ENCODE measurements around the gene TMBIM6. TPM values are rescaled to one million over a fixed set of nuclear protein-coding genes. Genes with fewer than 3 reads are reported as not detected.

TMBIM6 gene
- total and polyA plus RNA-seq, 9 of the 15 experiments (the other 6 are each of a cell fraction or from before 2014, with no cell fraction given): 147 to 1,288 (median 352) TPM

- in situ Hi-C loops (cut with MboI): no loop called here
- H3K4me1 ChIP-seq (replicated peaks in 1 of 2; ENCODE audit: control insufficient read depth in 2 of 2, insufficient read depth in 2 of 2, low read length in 2 of 2): peaks cover 0 to 23% of the 10 kb centered on the region in 2 experiments; a peak in 2 of 5 replicates
- WGBS (ENCODE audit: insufficient coverage, low coverage, missing lambda C conversion rate): 85% methylated on average over 15 of the region's 17 CpGs
- H3K4me2 ChIP-seq (ENCODE audit: insufficient read depth, low read length): no peak overlapping the region
- no peak overlapping the region for H3K9ac ChIP-seq (ENCODE audit: insufficient read depth in 1 of 2, low read depth in 2 of 2, low read length in 2 of 2)
- H2AFZ ChIP-seq (ENCODE audit: low read depth, low read length): no peak overlapping the region
- no peak for ATAC-seq
- FAIRE-seq: no peak
- no peak for TF ChIP-seq ZNF830 (CRISPR knock-in tag; IDR thresholded peaks at IDR 0.05)
- TF ChIP-seq ZFP36 (IDR thresholded peaks at IDR 0.05; ENCODE audit: low read depth, low read length, partially characterized antibody): no peak
- no peak for TF ChIP-seq KDM2B (CRISPR knock-in tag; IDR thresholded peaks at IDR 0.05)
- no peak for TF ChIP-seq SOX6 (IDR thresholded peaks at IDR 0.05)
- TF ChIP-seq MEF2A (IDR thresholded peaks at IDR 0.05; ENCODE audit: control insufficient read depth, low read depth, low read length): no peak
- no peak for TF ChIP-seq TEAD4 (IDR thresholded peaks at IDR 0.05; ENCODE audit: low read length)
- no peak for TF ChIP-seq TEAD4 (CRISPR knock-in tag; IDR thresholded peaks at IDR 0.05; ENCODE audit: borderline replicate concordance)
- no peak for TF ChIP-seq ZBED1 (IDR thresholded peaks at IDR 0.05)
- no peak for TF ChIP-seq NFE2 (IDR thresholded peaks at IDR 0.05; ENCODE audit: low read depth)
- TF ChIP-seq RFX5 (IDR thresholded peaks at IDR 0.05; ENCODE audit: low read depth, low read length): no peak
- TF ChIP-seq PCBP1 (IDR thresholded peaks at IDR 0.05; ENCODE audit: low read depth, low read length, poor library complexity, severe bottlenecking): no peak
- TF ChIP-seq SIX5 (IDR thresholded peaks at IDR 0.05; ENCODE audit: borderline replicate concordance in 1 of 2, insufficient read depth in 1 of 2, low read depth in 1 of 2, low read length in 2 of 2): no peak
- TF ChIP-seq ZNF57 (CRISPR knock-in tag; IDR thresholded peaks at IDR 0.05): no peak
- no peak for TF ChIP-seq RBBP5 (IDR thresholded peaks at IDR 0.05; ENCODE audit: borderline replicate concordance, insufficient read depth, low read length, poor library complexity, severe bottlenecking)
- no peak for TF ChIP-seq PHB2 (IDR thresholded peaks at IDR 0.05; ENCODE audit: low read depth)
- no peak for TF ChIP-seq ZNF239 (CRISPR knock-in tag; IDR thresholded peaks at IDR 0.05)
- no peak for TF ChIP-seq FOXP1 (CRISPR knock-in tag; IDR thresholded peaks at IDR 0.05)
- TF ChIP-seq CBFA2T2 (conservative IDR thresholded peaks at IDR 0.05): no peak
- H3K9me3 ChIP-seq (replicated peaks; ENCODE audit: control insufficient read depth, insufficient read depth, low read depth, low read length): no peaks in the 10 kb centered on the region
- ChIA-PET POLR2A (interaction anchor here (0.6 to 1.1 kb wide), 4 partner anchors 12 to 39 kb away, joined by 3 to 4 read pairs (median 4); no protein-coding TSS in a partner anchor), CTCF (ENCODE audit: low intra/inter-chr PET ratio) (no interaction called here)
- H3K27ac ChIP-seq (ENCODE audit: extremely low read depth, low read depth, low read length): no peak overlapping the region
- H3K9me1 ChIP-seq (ENCODE audit: control insufficient read depth, insufficient read depth, low read length): no peaks in the 10 kb centered on the region
- H4K20me1 ChIP-seq (replicated peaks; ENCODE audit: control insufficient read depth, insufficient read depth, low read length): 0 out of 2 replicates have a peak, but pooled peaks cover 3% of the 10 kb centered on the region
- no peak overlapping the region for H3K4me3 ChIP-seq
- BruUV-seq (replicated peaks): no TSS peak
- H3K79me2 ChIP-seq (ENCODE audit: control insufficient read depth, insufficient read depth, low read length): no peaks in the 10 kb centered on the region
- intact Hi-C loops (cut with micrococcal nuclease): no loop called here
- H3K36me3 ChIP-seq (ENCODE audit: control insufficient read depth, insufficient read depth, low read length): peaks cover 22% of the 10 kb centered on the region; the same call in 1 of the 3 replicates
- no peaks in the 10 kb centered on the region for H3K27me3 ChIP-seq (ENCODE audit: control insufficient read depth in 2 of 2, insufficient read depth in 2 of 2, low read length in 2 of 2)
- DNase-seq (ENCODE audit: extremely low read depth in 1 of 4, low spot score in 3 of 4): peak in 2 of 4 experiments; percentile 8 to 11
These were observed 55.5 kb downstream of the TMBIM6 start for GRCh38 chr12:49796606-49797448.

All from K562 (cell line).